Hepatocyte (in vitro differentiated cells): ENCODE results near the gene SPOCD1. TPM values are rescaled to one million over a fixed set of nuclear protein-coding genes. Genes with fewer than 3 reads are reported as not detected.

Experiments
- DNase-seq: peaks from one replicate; pipeline ENCODE4 v3.0.0-alpha.2; 2016; ENCODE audit warnings: low spot score
- H2AFZ ChIP-seq: fragments of 200-600 bp; sonication (generic); 2 replicates; pipeline ENCODE4 v1.6.0; 2016; ENCODE audit warnings: antibody characterized with exemption, mild to moderate bottlenecking
- H3K27ac ChIP-seq: fragments of 200-600 bp; sonication (generic); 2 replicates; pipeline ENCODE4 v1.5.1; 2016; ENCODE audit warnings: mild to moderate bottlenecking
- H3K27me3 ChIP-seq: fragments of 200-600 bp; sonication (generic); 2 replicates; pipeline ENCODE4 v1.6.1; 2016
- H3K36me3 ChIP-seq: fragments of 200-600 bp; sonication (generic); replicated peaks from 2 replicates; pipeline ENCODE4 v1.5.1; 2016; ENCODE audit warnings: low read depth; ENCODE audit not compliant: insufficient read depth
- H3K4me1 ChIP-seq: fragments of 200-600 bp; sonication (generic); 2 replicates; pipeline ENCODE4 v1.5.1; 2016; ENCODE audit warnings: mild to moderate bottlenecking, moderate library complexity; ENCODE audit not compliant: insufficient read depth
- H3K4me2 ChIP-seq: fragments of 200-600 bp; sonication (generic); 2 replicates; pipeline ENCODE4 v1.6.0; 2016
- H3K4me3 ChIP-seq: fragments of 200-600 bp; sonication (generic); 2 replicates; pipeline ENCODE4 v1.5.1; 2016; ENCODE audit warnings: mild to moderate bottlenecking
- H3K79me2 ChIP-seq: fragments of 200-600 bp; sonication (generic); 2 replicates; pipeline ENCODE4 v1.6.0; 2017; ENCODE audit warnings: mild to moderate bottlenecking
- H3K9me2 ChIP-seq: fragments of 200-600 bp; sonication (generic); replicated peaks from 2 replicates; pipeline ENCODE4 v1.6.0; 2017; ENCODE audit warnings: mild to moderate bottlenecking; ENCODE audit not compliant: insufficient read depth
- H3K9me3 ChIP-seq: fragments of 200-600 bp; sonication (generic); 2 replicates; pipeline ENCODE4 v1.5.1; 2016; ENCODE audit warnings: low read depth, mild to moderate bottlenecking
- H4K20me1 ChIP-seq: fragments of 200-600 bp; sonication (generic); 2 replicates; pipeline ENCODE4 v1.6.0; 2016; ENCODE audit warnings: mild to moderate bottlenecking; ENCODE audit not compliant: insufficient read depth, poor library complexity, severe bottlenecking
- CTCF ChIP-seq: fragments of 200-600 bp; sonication (generic); IDR thresholded peaks from 2 replicates; pipeline ENCODE4 v1.5.1; 2016; ENCODE audit warnings: antibody characterized with exemption, mild to moderate bottlenecking; ENCODE audit not compliant: poor library complexity
- EZH2 ChIP-seq: fragments of 200-600 bp; sonication (generic); IDR thresholded peaks from 2 replicates; pipeline ENCODE4 v1.6.1; 2016; ENCODE audit warnings: antibody characterized with exemption, mild to moderate bottlenecking, borderline replicate concordance
- EZH2phosphoT487 ChIP-seq: fragments of 200-600 bp; sonication (generic); IDR thresholded peaks from one replicate; pipeline ENCODE4 v1.6.1; 2018; ENCODE audit warnings: antibody characterized with exemption, mild to moderate bottlenecking, low read depth, moderate library complexity; ENCODE audit not compliant: unreplicated experiment, severe bottlenecking
- WGBS: methylation state at CpG from one replicate; pipeline ENCODE4 v1.1.6; 2016; ENCODE audit warnings: low lambda C conversion rate; ENCODE audit errors: missing lambda C conversion rate; 5-methylcytosine and 5-hydroxymethylcytosine counted together
- polyA plus RNA-seq: library from polyadenylated mRNA; unstranded; fragments of >200 nt; fragmentation: Nextera tagmentation; extraction: Ambion mirVana; gene quantifications from 2 replicates; pipeline ENCODE4 v1.2.1, GENCODE V29; 2016
- total RNA-seq: library from RNA; depleted of rRNA; stranded (reverse); fragments of >200 nt; gene quantifications from 2 replicates; pipeline ENCODE4 v1.2.3, GENCODE V29; 2014

Gene SPOCD1
- total and polyA plus RNA-seq, 2 experiments from 2014 or later: 1.4 to 2.8 TPM

- TF ChIP-seq EZH2phosphoT487 (no peak), CTCF (no peak), EZH2 (no peak)
- Histone ChIP-seq H3K4me1 (no peaks in the 10 kb centered on the region), H3K9me2 (no peaks in the 10 kb centered on the region), H2AFZ (no peak overlapping the region), H4K20me1 (no peaks in the 10 kb centered on the region), H3K4me3 (no peak overlapping the region), H3K27ac (no peak overlapping the region), H3K27me3 (no peaks in the 10 kb centered on the region), H3K9me3 (no peaks in the 10 kb centered on the region), H3K36me3 (no peaks in the 10 kb centered on the region), H3K79me2 (no peaks in the 10 kb centered on the region), H3K4me2 (no peak overlapping the region)
- whole genome bisulfite sequencing: 75% methylated on average over 3 of the region's 3 CpGs
- DNase-seq: no peak
These were observed 25.7 kb downstream of the SPOCD1 start for GRCh38 chr1:31790140-31790539.

- Histone ChIP-seq H3K4me2 (peak overlapping the region; percentile 89), H3K9me2 (no peaks in the 10 kb centered on the region), H2AFZ (peak overlapping the region; percentile 61), H3K79me2 (no peaks in the 10 kb centered on the region), H3K27me3 (no peaks in the 10 kb centered on the region), H3K27ac (peak overlapping the region; percentile 67), H3K4me1 (no peaks in the 10 kb centered on the region), H3K9me3 (no peaks in the 10 kb centered on the region), H3K36me3 (no peaks in the 10 kb centered on the region), H3K4me3 (peak overlapping the region; percentile 22), H4K20me1 (no peaks in the 10 kb centered on the region)
- DNase-seq: peak; percentile 97
- 28% methylated on average over 17 of the region's 26 CpGs for WGBS
- peak; percentile 97 for TF ChIP-seq CTCF
- no peak for TF ChIP-seq EZH2phosphoT487
These were observed 26.4 kb downstream of the SPOCD1 start for GRCh38 chr1:31789259-31790065.

- no peaks in the 10 kb centered on the region for H3K9me2 ChIP-seq
- H3K4me1 ChIP-seq: no peaks in the 10 kb centered on the region
- no peaks in the 10 kb centered on the region for H3K27me3 ChIP-seq
- DNase-seq: no peak
- peak overlapping the region; percentile 22 for H3K4me3 ChIP-seq
- under 1% methylated on average over 18 of the region's 22 CpGs for WGBS
- H4K20me1 ChIP-seq: no peaks in the 10 kb centered on the region
- peak overlapping the region; percentile 89 for H3K4me2 ChIP-seq
- peak overlapping the region; percentile 67 for H3K27ac ChIP-seq
- no peaks in the 10 kb centered on the region for H3K79me2 ChIP-seq
- no peaks in the 10 kb centered on the region for H3K36me3 ChIP-seq
- TF ChIP-seq EZH2: no peak
- no peak for TF ChIP-seq EZH2phosphoT487
- no peak for TF ChIP-seq CTCF
- no peaks in the 10 kb centered on the region for H3K9me3 ChIP-seq
- H2AFZ ChIP-seq: peak overlapping the region; percentile 61
These were observed 27.0 kb downstream of the SPOCD1 start for GRCh38 chr1:31788825-31789256.
